Fibroblast of lung (primary cell): ENCODE data around the gene MYO18A. TPM values are rescaled to one million over a fixed set of nuclear protein-coding genes. Genes with fewer than 3 reads are reported as not detected.

Experiments
- DNase-seq, 2 donors: peaks; one replicate each; pipeline versions ENCODE4 v3.0.0 to v3.0.0-alpha.2; 2010; ENCODE audit warnings: low read depth in 2 of 2
- H2AFZ ChIP-seq: 2 replicates; pipeline ENCODE4 v1.5.1; 2012; ENCODE audit warnings: low read length, control low read depth, inconsistent platforms
- H3K27ac ChIP-seq: 2 replicates; pipeline ENCODE4 v1.5.1; 2011; ENCODE audit warnings: low read length, control low read depth; ENCODE audit not compliant: insufficient read depth
- H3K27me3 ChIP-seq: 2 replicates; pipeline ENCODE4 v1.5.1; 2011; ENCODE audit warnings: mild to moderate bottlenecking, low read length; ENCODE audit not compliant: control insufficient read depth, insufficient read depth
- H3K36me3 ChIP-seq: 2 replicates; pipeline ENCODE4 v1.5.1; 2011; ENCODE audit warnings: low read length; ENCODE audit not compliant: control insufficient read depth, insufficient read depth
- H3K4me1 ChIP-seq: 2 replicates; pipeline ENCODE4 v1.5.1; 2011; ENCODE audit warnings: low read length; ENCODE audit not compliant: control insufficient read depth, insufficient read depth; ENCODE audit errors: extremely low read depth
- H3K4me2 ChIP-seq: 2 replicates; pipeline ENCODE4 v1.5.1; 2011; ENCODE audit warnings: low read length, control low read depth; ENCODE audit not compliant: insufficient read depth; ENCODE audit errors: extremely low read depth
- H3K4me3 ChIP-seq, 4 experiments: fragments of 200-600 bp in 1 of 4; sonication (generic) in 1 of 4; replicated peaks in 1 of 4; 2 replicates each; pipeline ENCODE4 v1.5.1; 2011 to 2016; ENCODE audit warnings: low read length in 4 of 4, low read depth in 3 of 4, mild to moderate bottlenecking in 3 of 4, control low read depth in 2 of 4, inconsistent platforms in 1 of 4, mixed read lengths in 1 of 4; ENCODE audit not compliant: insufficient read depth in 1 of 4; ENCODE audit errors: control extremely low read depth in 1 of 4
- H3K79me2 ChIP-seq: 2 replicates; pipeline ENCODE4 v1.5.1; 2012; ENCODE audit warnings: mild to moderate bottlenecking, low read length, inconsistent platforms; ENCODE audit not compliant: control insufficient read depth, insufficient read depth
- H3K9ac ChIP-seq: 2 replicates; pipeline ENCODE4 v1.5.1; 2011; ENCODE audit warnings: mild to moderate bottlenecking, low read length, control low read depth; ENCODE audit not compliant: insufficient read depth
- H3K9me3 ChIP-seq: 2 replicates; pipeline ENCODE4 v1.5.1; 2012; ENCODE audit warnings: low read depth, low read length; ENCODE audit not compliant: control insufficient read depth, insufficient read depth
- H4K20me1 ChIP-seq: 2 replicates; pipeline ENCODE4 v1.5.1; 2011; ENCODE audit warnings: low read length; ENCODE audit not compliant: control insufficient read depth, insufficient read depth; ENCODE audit errors: extremely low read depth
- EZH2 ChIP-seq: IDR thresholded peaks from 2 replicates; pipeline ENCODE4 v1.5.1; 2012; ENCODE audit warnings: low read length, control low read depth, mild to moderate bottlenecking; ENCODE audit errors: missing control alignments
- polyA plus RNA-seq, 2 donors: library from polyadenylated mRNA; depleted of rRNA in 1 of 2; stranded (reverse) in 1 of 2; unstranded in 1 of 2; fragments of >200 nt; gene quantifications; 2 replicates each; pipeline ENCODE4 v1.2.1, GENCODE V29; 2011 to 2012; ENCODE audit warnings: missing spikeins in 1 of 2
- total RNA-seq: library from RNA; depleted of rRNA; stranded (reverse); fragments of >200 nt; gene quantifications from 2 replicates; pipeline ENCODE4 v1.2.1, GENCODE V29; 2014
- TF ChIP-seq, protein P1 (sequence below), 2 donors: IDR thresholded peaks in 1 of 2; conservative IDR thresholded peaks in 1 of 2; 1 replicate in 1 of 2; 2 replicates in 1 of 2; pipeline ENCODE4 v1.5.1; 2011 to 2012; ENCODE audit warnings: low read length in 2 of 2, control low read depth in 1 of 2, inconsistent platforms in 1 of 2, low read depth in 1 of 2, mild to moderate bottlenecking in 1 of 2

The MYO18A gene
- total and polyA plus RNA-seq, 2 donors (not counting 1 experiment from before 2014, with no cell fraction given), result 11.7 to 133 TPM

DNA sequence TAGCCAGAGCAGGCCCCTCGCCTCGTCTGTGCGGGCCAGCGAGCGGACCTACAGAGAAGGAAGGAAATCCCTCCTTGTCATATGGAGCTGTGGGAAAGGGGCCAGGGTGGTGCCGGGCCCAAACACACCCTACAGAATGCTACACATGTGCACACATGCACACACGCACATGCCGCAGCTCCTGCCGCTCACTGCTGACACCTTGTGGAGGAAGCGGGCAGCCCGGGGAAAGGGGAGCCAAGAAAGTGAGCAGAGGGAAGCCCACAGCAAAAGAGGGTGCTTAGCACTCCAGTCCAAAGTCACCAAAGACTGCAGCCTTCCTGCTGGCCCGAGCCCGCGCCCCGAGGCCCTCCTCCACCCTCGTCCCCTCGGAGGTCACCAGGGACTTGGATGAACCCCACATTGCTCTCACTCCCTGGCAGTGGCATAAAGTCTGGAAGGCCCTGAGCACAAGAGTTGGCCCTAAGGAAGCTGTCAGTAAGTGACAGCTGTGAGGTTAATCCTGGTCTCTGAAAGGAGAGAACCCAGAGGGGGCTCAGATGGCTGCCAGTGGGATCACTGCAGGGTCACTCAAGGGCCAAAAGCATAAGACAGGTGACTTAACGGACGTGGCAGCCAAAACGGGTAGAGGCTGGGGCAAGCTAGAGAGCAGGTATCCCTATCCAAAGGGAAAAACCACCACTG, 68.2 kb downstream of the MYO18A start:
- Histone ChIP-seq H2AFZ (no peak overlapping the region), H3K4me3 (no peak overlapping the region), H3K79me2 (no peaks in the 10 kb centered on the region), H3K9me3 (no peaks in the 10 kb centered on the region), H3K9ac (no peak overlapping the region), H3K27ac (no peak overlapping the region), H3K4me1 (no peaks in the 10 kb centered on the region), H3K27me3 (no peaks in the 10 kb centered on the region), H4K20me1 (no peaks in the 10 kb centered on the region), H3K36me3 (peaks cover 18% of the 10 kb centered on the region), H3K4me2 (no peak overlapping the region)
- DNase-seq, result peak; percentile 49 to 70
- TF ChIP-seq, protein P1, sequence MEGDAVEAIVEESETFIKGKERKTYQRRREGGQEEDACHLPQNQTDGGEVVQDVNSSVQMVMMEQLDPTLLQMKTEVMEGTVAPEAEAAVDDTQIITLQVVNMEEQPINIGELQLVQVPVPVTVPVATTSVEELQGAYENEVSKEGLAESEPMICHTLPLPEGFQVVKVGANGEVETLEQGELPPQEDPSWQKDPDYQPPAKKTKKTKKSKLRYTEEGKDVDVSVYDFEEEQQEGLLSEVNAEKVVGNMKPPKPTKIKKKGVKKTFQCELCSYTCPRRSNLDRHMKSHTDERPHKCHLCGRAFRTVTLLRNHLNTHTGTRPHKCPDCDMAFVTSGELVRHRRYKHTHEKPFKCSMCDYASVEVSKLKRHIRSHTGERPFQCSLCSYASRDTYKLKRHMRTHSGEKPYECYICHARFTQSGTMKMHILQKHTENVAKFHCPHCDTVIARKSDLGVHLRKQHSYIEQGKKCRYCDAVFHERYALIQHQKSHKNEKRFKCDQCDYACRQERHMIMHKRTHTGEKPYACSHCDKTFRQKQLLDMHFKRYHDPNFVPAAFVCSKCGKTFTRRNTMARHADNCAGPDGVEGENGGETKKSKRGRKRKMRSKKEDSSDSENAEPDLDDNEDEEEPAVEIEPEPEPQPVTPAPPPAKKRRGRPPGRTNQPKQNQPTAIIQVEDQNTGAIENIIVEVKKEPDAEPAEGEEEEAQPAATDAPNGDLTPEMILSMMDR (conservative IDR thresholded peaks at IDR 0.05 in 1 of 2, IDR thresholded peaks at IDR 0.05 in 1 of 2; ENCODE audit: low read depth in 1 of 2, low read length in 2 of 2), result peak; percentile 97 to 98
- no peak for TF ChIP-seq EZH2

DNA sequence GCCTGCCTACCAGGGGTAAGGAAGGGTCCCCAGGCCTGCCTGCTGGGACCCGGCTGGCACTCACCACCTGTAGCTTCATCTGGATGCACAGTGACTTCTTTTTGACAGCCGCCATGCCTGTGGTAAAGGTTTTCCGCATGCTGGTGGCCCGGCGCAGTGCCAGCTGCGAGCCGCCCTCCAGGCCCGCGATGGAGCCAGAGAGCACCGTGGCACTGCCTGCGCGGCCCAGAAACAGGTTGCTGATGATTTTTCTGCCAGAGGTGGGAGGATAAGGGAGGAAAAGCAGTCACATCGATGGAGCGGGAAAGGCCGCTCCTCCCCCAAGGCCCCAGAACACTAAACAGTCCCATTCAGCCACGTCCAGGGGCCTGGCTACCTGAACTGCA, 69.8 kb downstream of the MYO18A start:
- Histone ChIP-seq H3K4me1 (no peaks in the 10 kb centered on the region), H3K9ac (no peak overlapping the region), H4K20me1 (no peaks in the 10 kb centered on the region), H3K4me2 (no peak overlapping the region), H3K27me3 (no peaks in the 10 kb centered on the region), H2AFZ (no peak overlapping the region), H3K79me2 (no peaks in the 10 kb centered on the region), H3K36me3 (peaks cover 20% of the 10 kb centered on the region), H3K27ac (no peak overlapping the region), H3K4me3 (no peak overlapping the region), H3K9me3 (no peaks in the 10 kb centered on the region)
- TF ChIP-seq, protein P1 (conservative IDR thresholded peaks at IDR 0.05 in 1 of 2, IDR thresholded peaks at IDR 0.05 in 1 of 2; ENCODE audit: low read depth in 1 of 2, low read length in 2 of 2), result no peak
- no peak for TF ChIP-seq EZH2
- no peak for DNase-seq

DNA sequence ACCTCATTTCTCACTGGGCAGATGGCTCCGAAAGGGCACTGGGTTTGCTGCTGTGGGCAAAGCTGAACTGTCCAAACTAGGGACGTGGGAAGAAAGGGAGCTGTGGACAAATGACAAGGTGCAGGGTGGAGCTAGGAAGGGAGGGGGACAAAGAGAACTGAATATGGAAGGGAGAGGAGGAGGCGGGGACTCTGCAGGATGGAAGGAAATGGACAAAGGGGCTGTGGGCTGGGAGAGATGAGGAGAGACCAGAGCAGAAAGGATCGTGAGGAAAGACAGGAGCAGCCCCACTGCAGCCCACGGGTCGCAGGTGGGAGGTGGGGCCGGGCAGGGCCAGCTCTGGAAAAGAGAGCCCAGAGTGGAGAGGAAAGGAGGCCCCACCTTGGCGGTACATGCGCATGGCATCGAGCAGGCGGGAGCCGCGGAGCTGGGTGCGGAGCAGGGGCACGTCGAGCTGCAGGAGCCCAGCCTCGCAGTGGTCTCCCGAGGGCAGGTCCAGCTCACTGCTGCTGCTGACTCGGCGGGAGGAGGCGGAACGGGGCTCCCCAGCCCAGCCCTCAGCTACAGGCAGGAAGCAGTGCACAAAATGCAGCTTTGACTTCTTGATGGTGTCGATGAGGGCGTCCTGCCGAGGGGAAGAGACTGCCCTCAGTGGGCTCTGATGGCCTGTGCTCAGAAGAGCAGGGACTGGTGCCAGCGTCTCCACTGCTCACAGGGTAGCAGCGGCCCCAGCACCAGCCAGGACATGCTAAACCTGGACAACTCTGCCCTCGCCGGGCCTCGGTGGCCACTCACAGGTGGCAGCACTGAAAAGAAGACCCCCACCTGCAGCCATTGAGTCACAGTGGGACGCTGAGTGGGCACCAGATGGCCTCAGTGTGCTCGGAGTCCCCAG, 70.5 kb downstream of the MYO18A start:
- no peaks in the 10 kb centered on the region for H3K27me3 ChIP-seq
- no peak overlapping the region for H3K4me3 ChIP-seq
- H3K36me3 ChIP-seq, result peaks cover 20% of the 10 kb centered on the region
- no peak for TF ChIP-seq EZH2
- TF ChIP-seq, protein P1 (conservative IDR thresholded peaks at IDR 0.05 in 1 of 2, IDR thresholded peaks at IDR 0.05 in 1 of 2; ENCODE audit: low read depth in 1 of 2, low read length in 2 of 2), result no peak
- H3K9ac ChIP-seq, result no peak overlapping the region
- no peaks in the 10 kb centered on the region for H3K4me1 ChIP-seq
- no peaks in the 10 kb centered on the region for H3K9me3 ChIP-seq
- no peak overlapping the region for H3K4me2 ChIP-seq
- no peaks in the 10 kb centered on the region for H3K79me2 ChIP-seq
- DNase-seq, result no peak
- no peaks in the 10 kb centered on the region for H4K20me1 ChIP-seq
- H2AFZ ChIP-seq, result no peak overlapping the region
- no peak overlapping the region for H3K27ac ChIP-seq
